Astrocyte (in vitro differentiated cells and primary cell): ENCODE measurements around the gene HS6ST3.

Experiments
- CTCF ChIP-seq: IDR thresholded peaks from 2 replicates; pipeline ENCODE4 v1.5.1; 2011; ENCODE audit warnings: low read depth, mild to moderate bottlenecking, inconsistent platforms, low read length, moderate library complexity; ENCODE audit not compliant: insufficient read depth
- EZH2 ChIP-seq: IDR thresholded peaks from 2 replicates; pipeline ENCODE4 v1.6.1; 2012; ENCODE audit warnings: mild to moderate bottlenecking, low read length, inconsistent platforms; ENCODE audit not compliant: insufficient read depth

- no peak for TF ChIP-seq CTCF
- no peak for TF ChIP-seq EZH2
These were observed 126.6 kb downstream of the HS6ST3 start for GRCh38 chr13:96216543-96216942.
